Gastroesophageal sphincter (tissue), 3 donors: ENCODE data around the gene FAM240A.

ENCODE experiments used
- POLR2AphosphoS5 ChIP-seq: sonication (generic); formaldehyde crosslinking; IDR thresholded peaks from one replicate; pipeline ENCODE4 v1.6.1; 2017; ENCODE audit warnings: antibody characterized with exemption
- TF ChIP-seq, protein P1 (sequence below), 4 experiments: fragments of 200-600 bp in 2 of 4; fragments of 450-650 bp in 2 of 4; sonication (generic) in 1 of 4; IDR thresholded peaks; one replicate each; pipeline ENCODE4 v1.5.1; 2017 to 2019; ENCODE audit warnings: antibody characterized with exemption in 4 of 4, mild to moderate bottlenecking in 2 of 4, moderate library complexity in 2 of 4

DNA sequence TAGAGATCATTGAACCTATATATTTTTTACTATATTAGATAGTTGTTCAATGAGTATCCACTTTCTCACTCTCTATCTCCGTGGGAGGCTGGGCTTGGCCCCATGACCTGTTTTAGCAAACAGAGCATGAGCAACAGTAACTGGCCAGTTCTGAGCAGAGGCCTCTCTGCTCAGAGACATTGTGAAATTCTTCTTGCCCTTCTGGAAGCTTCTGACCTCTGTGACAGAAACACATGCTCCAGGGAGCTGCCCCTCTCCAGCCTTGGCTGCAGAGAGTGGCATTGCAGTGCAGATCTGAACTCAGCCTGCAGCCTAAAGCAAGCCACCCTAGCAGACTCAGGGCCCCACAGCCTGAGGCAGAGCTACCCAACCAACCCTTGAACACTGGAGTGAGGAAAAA is 20.5 kb downstream of the FAM240A start:
- TF ChIP-seq, protein P1, sequence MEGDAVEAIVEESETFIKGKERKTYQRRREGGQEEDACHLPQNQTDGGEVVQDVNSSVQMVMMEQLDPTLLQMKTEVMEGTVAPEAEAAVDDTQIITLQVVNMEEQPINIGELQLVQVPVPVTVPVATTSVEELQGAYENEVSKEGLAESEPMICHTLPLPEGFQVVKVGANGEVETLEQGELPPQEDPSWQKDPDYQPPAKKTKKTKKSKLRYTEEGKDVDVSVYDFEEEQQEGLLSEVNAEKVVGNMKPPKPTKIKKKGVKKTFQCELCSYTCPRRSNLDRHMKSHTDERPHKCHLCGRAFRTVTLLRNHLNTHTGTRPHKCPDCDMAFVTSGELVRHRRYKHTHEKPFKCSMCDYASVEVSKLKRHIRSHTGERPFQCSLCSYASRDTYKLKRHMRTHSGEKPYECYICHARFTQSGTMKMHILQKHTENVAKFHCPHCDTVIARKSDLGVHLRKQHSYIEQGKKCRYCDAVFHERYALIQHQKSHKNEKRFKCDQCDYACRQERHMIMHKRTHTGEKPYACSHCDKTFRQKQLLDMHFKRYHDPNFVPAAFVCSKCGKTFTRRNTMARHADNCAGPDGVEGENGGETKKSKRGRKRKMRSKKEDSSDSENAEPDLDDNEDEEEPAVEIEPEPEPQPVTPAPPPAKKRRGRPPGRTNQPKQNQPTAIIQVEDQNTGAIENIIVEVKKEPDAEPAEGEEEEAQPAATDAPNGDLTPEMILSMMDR (IDR thresholded peaks at IDR 0.05), result no peak
- TF ChIP-seq POLR2AphosphoS5, result no peak
